HepG2 (cell line): ENCODE measurements around the gene TRIM8. TPM values are rescaled to one million over a fixed set of nuclear protein-coding genes. Genes with fewer than 3 reads are reported as not detected.

ENCODE experiments used
- ATAC-seq: fragments of 200-7000 bp; cut with Tn5 transposase; 3 replicates; pipeline ENCODE4 v1.9.1; 2020; ENCODE audit warnings: mild to moderate bottlenecking, moderate library complexity
- BruUV-seq: library from RNA; stranded (reverse); fragments of 400-500 nt; replicated peaks from 2 replicates; lab custom pipeline; 2021; lab: Mats Ljungman, UMichigan
- CTCF ChIA-PET: fragments of 300-600 bp; formaldehyde crosslinking; extraction: SDS; loops from one replicate; lab custom pipeline; 2021; ENCODE audit warnings: low total read pairs, inconsistent platforms, low intra/inter-chr PET ratio; lab: Yijun Ruan, JAX
- POLR2A ChIA-PET: fragments of 350-600 bp; sonication (Branson Sonifier 250); formaldehyde crosslinking; loops from one replicate; lab custom pipeline; 2020; ENCODE audit warnings: antibody characterized with exemption, inconsistent platforms; lab: Yijun Ruan, JAX
- DNase-seq: peaks from one replicate; pipeline ENCODE4 v3.0.0-alpha.2; 2015; ENCODE audit warnings: low spot score
- FAIRE-seq: peaks from 3 replicates; lab custom pipeline; 2011; peaks lifted over from hg19 to GRCh38; lab: Jason Lieb, UNC
- H2AFZ ChIP-seq: one replicate; pipeline ENCODE4 v1.6.1; 2011; ENCODE audit warnings: low read length, inconsistent platforms
- H3K27ac ChIP-seq: fragments of 300-600 bp; 3 replicates; pipeline ENCODE4 v1.8.0; 2011; ENCODE audit warnings: mixed run types, mild to moderate bottlenecking, mixed read lengths, low read length, inconsistent platforms; ENCODE audit not compliant: insufficient read depth; ENCODE audit errors: extremely low read length
- H3K27me3 ChIP-seq, 2 experiments: fragments of 200-600 bp in 1 of 2; 2 replicates in 1 of 2; 3 replicates in 1 of 2; pipeline versions ENCODE4 v1.6.0 to v1.8.0; 2011; ENCODE audit warnings: low read length in 2 of 2, mild to moderate bottlenecking in 2 of 2, moderate library complexity in 2 of 2, inconsistent platforms in 1 of 2; ENCODE audit not compliant: insufficient read depth in 2 of 2, control insufficient read depth in 1 of 2
- H3K36me3 ChIP-seq, 2 experiments: fragments of 200-600 bp in 1 of 2; replicated peaks in 1 of 2; 2 replicates in 1 of 2; 3 replicates in 1 of 2; pipeline versions ENCODE4 v1.5.1 to v1.8.0; 2011; ENCODE audit warnings: low read length in 2 of 2, inconsistent platforms in 1 of 2; ENCODE audit not compliant: insufficient read depth in 2 of 2, control insufficient read depth in 1 of 2
- H3K4me1 ChIP-seq: 2 replicates; pipeline ENCODE4 v1.5.1; 2012; ENCODE audit warnings: low read length, inconsistent platforms; ENCODE audit not compliant: insufficient read depth
- H3K4me2 ChIP-seq: 2 replicates; pipeline ENCODE4 v1.6.0; 2011; ENCODE audit warnings: low read depth, low read length, inconsistent platforms
- H3K4me3 ChIP-seq, 3 experiments: fragments of 200-600 bp in 1 of 3; sonication (generic), shearing (Covaris generic) in 1 of 3; replicated peaks in 1 of 3; 2 replicates each; pipeline ENCODE4 v1.5.1; 2011 to 2016; ENCODE audit warnings: low read length in 3 of 3, inconsistent platforms in 2 of 3, low read depth in 2 of 3, mild to moderate bottlenecking in 2 of 3, control low read depth in 1 of 3, mixed read lengths in 1 of 3; ENCODE audit not compliant: insufficient read depth in 1 of 3
- H3K79me2 ChIP-seq: one replicate; pipeline ENCODE4 v1.6.1; 2011; ENCODE audit warnings: low read length, inconsistent platforms; ENCODE audit not compliant: insufficient read depth
- H3K9ac ChIP-seq: 2 replicates; pipeline ENCODE4 v1.6.0; 2011; ENCODE audit warnings: mild to moderate bottlenecking, low read depth, low read length, inconsistent platforms; ENCODE audit not compliant: insufficient read depth
- H3K9me3 ChIP-seq: 2 replicates; pipeline ENCODE4 v1.5.1; 2012; ENCODE audit warnings: mild to moderate bottlenecking, low read length
- H4K20me1 ChIP-seq: 2 replicates; pipeline ENCODE4 v1.6.0; 2011; ENCODE audit warnings: inconsistent platforms, mild to moderate bottlenecking, low read length, moderate library complexity; ENCODE audit not compliant: insufficient read depth
- CAMTA2 ChIP-seq: sonication (generic); formaldehyde crosslinking; IDR thresholded peaks from 2 replicates; pipeline ENCODE4 v1.4.0; 2020; ENCODE audit warnings: mild to moderate bottlenecking, missing genetic modification reagents, borderline replicate concordance
- CEBPG ChIP-seq: IDR thresholded peaks from 2 replicates; pipeline ENCODE4 v1.6.1; 2016
- KLF13 ChIP-seq: sonication (generic); formaldehyde crosslinking; IDR thresholded peaks from 2 replicates; pipeline ENCODE4 v1.4.0; 2020; ENCODE audit warnings: mild to moderate bottlenecking, missing genetic modification reagents
- NFE2L1 ChIP-seq: sonication (generic); formaldehyde crosslinking; IDR thresholded peaks from 2 replicates; pipeline ENCODE4 v1.4.0; 2020; ENCODE audit warnings: missing genetic modification reagents, mild to moderate bottlenecking, borderline replicate concordance
- ZBTB20 ChIP-seq: sonication (generic); formaldehyde crosslinking; IDR thresholded peaks from 2 replicates; pipeline ENCODE4 v1.8.1; 2023; ENCODE audit warnings: missing genetic modification reagents, low read depth, mild to moderate bottlenecking, borderline replicate concordance
- WGBS: methylation state at CpG from one replicate; pipeline ENCODE4 v1.1.6; 2017; ENCODE audit warnings: low lambda C conversion rate; 5-methylcytosine and 5-hydroxymethylcytosine counted together
- in situ Hi-C: cut with HindIII; loops from 2 replicates; pipeline ENCODE4 v1.10.0; 2017; ENCODE audit warnings: low pct_unique_long_range_greater_than_20kb; ENCODE audit not compliant: extremely low pct_ligation_motif_present
- intact Hi-C: fragments of 100-400 bp; cut with micrococcal nuclease; formaldehyde crosslinking; loops from one replicate; pipeline ENCODE4 v1.10.0; 2022; ENCODE audit not compliant: unreplicated experiment
- polyA plus RNA-seq, 8 experiments: library from polyadenylated mRNA; depleted of rRNA in 3 of 8; stranded (reverse) in 7 of 8; unstranded in 1 of 8; fragments of >200 nt; fragmentation: Illumina TruSeq in 4 of 8; extraction: Trizol in 4 of 8; gene quantifications; 2 replicates each; pipeline versions ENCODE4 v1.2.1 to v1.2.3, GENCODE V29; 2011 to 2016; ENCODE audit warnings: low read depth in 4 of 8, missing spikeins in 1 of 8, mixed read lengths in 1 of 8; ENCODE audit not compliant: insufficient read depth in 1 of 8
- total RNA-seq, 5 experiments: library from RNA; depleted of rRNA; stranded (reverse); fragments of >200 nt; fragmentation: Illumina TruSeq; extraction: Trizol; gene quantifications; 2 replicates each; pipeline ENCODE4 v1.2.3, GENCODE V29; 2016; ENCODE audit warnings: low read depth in 1 of 5
- TF ChIP-seq, protein P1 (sequence below): IDR thresholded peaks from 2 replicates; pipeline ENCODE4 v1.6.1; 2016; ENCODE audit warnings: low read depth, missing genetic modification reagents, missing compliant biosample characterization
- TF ChIP-seq, protein P2 (sequence below): sonication (generic); formaldehyde crosslinking; IDR thresholded peaks from 2 replicates; pipeline ENCODE4 v1.8.1; 2023; ENCODE audit warnings: mild to moderate bottlenecking, inconsistent platforms, moderate library complexity, missing genetic modification reagents, borderline replicate concordance
- TF ChIP-seq, protein P3 (sequence below): sonication (generic); formaldehyde crosslinking; IDR thresholded peaks from 2 replicates; pipeline ENCODE4 v1.8.1; 2023; ENCODE audit warnings: mild to moderate bottlenecking, missing genetic modification reagents
- TF ChIP-seq, protein P4 (sequence below): sonication (generic); formaldehyde crosslinking; IDR thresholded peaks from 2 replicates; pipeline ENCODE4 v1.5.0; 2020; ENCODE audit warnings: mild to moderate bottlenecking, missing genetic modification reagents

Gene TRIM8
- total and polyA plus RNA-seq, 2 of the 13 experiments (the other 11 are each of a cell fraction or from before 2014, with no cell fraction given) = 38.9 to 66.5 TPM

DNA sequence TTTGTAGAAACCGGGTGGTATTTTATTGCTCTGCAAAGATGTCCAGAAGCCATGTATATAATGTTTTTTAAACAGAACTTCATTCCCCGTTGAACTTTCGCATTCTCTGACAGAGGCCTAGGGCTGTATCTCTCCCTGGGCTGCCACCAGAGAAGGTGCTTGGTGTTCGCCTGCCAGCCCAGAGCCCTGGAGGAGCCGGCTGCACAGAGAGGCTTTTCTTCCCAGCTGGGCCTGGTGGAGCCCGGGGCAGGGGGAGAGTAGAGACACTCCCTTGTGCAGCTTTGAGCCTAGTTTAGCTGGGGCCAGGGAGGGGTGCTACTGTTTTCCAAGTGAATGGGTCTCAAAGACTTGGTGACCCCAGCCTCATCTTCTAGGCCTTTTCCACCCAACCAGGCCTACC is 13.6 kb upstream of the TRIM8 start:
- Histone ChIP-seq H2AFZ (no peak overlapping the region), H3K27ac (peak overlapping the region; percentile 53), H3K79me2 (no peaks in the 10 kb centered on the region), H3K4me1 (peaks cover 86% of the 10 kb centered on the region), H3K27me3 (no peaks in the 10 kb centered on the region), H3K4me3 (no peak overlapping the region), H3K36me3 (no peaks in the 10 kb centered on the region; a peak in 2 of 5 replicates), H4K20me1 (no peaks in the 10 kb centered on the region), H3K9ac (no peak overlapping the region), H3K9me3 (no peaks in the 10 kb centered on the region), H3K4me2 (no peak overlapping the region)
- ChIA-PET POLR2A (interaction anchor here (1.8 to 7.0 kb wide), 3 partner anchors 10 to 30 kb away, joined by 11 to 121 read pairs (median 72); partner anchors contain the start of gene TRIM8), CTCF (no interaction called here)
- DNase-seq (no peak), FAIRE-seq (no peak), ATAC-seq (no peak)
- intact Hi-C loops (no loop called here), in situ Hi-C loops (no loop called here)
- 95% methylated on average over 6 of the region's 6 CpGs for WGBS
- BruUV-seq = no TSS peak
- TF ChIP-seq KLF13 (CRISPR knock-in tag) (no peak), CEBPG (CRISPR knock-in tag) (no peak), ZBTB20 (no peak), CAMTA2 (no peak), NFE2L1 (CRISPR knock-in tag) (no peak)
- TF ChIP-seq, protein P1, sequence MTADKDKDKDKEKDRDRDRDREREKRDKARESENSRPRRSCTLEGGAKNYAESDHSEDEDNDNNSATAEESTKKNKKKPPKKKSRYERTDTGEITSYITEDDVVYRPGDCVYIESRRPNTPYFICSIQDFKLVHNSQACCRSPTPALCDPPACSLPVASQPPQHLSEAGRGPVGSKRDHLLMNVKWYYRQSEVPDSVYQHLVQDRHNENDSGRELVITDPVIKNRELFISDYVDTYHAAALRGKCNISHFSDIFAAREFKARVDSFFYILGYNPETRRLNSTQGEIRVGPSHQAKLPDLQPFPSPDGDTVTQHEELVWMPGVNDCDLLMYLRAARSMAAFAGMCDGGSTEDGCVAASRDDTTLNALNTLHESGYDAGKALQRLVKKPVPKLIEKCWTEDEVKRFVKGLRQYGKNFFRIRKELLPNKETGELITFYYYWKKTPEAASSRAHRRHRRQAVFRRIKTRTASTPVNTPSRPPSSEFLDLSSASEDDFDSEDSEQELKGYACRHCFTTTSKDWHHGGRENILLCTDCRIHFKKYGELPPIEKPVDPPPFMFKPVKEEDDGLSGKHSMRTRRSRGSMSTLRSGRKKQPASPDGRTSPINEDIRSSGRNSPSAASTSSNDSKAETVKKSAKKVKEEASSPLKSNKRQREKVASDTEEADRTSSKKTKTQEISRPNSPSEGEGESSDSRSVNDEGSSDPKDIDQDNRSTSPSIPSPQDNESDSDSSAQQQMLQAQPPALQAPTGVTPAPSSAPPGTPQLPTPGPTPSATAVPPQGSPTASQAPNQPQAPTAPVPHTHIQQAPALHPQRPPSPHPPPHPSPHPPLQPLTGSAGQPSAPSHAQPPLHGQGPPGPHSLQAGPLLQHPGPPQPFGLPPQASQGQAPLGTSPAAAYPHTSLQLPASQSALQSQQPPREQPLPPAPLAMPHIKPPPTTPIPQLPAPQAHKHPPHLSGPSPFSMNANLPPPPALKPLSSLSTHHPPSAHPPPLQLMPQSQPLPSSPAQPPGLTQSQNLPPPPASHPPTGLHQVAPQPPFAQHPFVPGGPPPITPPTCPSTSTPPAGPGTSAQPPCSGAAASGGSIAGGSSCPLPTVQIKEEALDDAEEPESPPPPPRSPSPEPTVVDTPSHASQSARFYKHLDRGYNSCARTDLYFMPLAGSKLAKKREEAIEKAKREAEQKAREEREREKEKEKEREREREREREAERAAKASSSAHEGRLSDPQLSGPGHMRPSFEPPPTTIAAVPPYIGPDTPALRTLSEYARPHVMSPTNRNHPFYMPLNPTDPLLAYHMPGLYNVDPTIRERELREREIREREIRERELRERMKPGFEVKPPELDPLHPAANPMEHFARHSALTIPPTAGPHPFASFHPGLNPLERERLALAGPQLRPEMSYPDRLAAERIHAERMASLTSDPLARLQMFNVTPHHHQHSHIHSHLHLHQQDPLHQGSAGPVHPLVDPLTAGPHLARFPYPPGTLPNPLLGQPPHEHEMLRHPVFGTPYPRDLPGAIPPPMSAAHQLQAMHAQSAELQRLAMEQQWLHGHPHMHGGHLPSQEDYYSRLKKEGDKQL (CRISPR knock-in tag) = no peak
- TF ChIP-seq, protein P2, sequence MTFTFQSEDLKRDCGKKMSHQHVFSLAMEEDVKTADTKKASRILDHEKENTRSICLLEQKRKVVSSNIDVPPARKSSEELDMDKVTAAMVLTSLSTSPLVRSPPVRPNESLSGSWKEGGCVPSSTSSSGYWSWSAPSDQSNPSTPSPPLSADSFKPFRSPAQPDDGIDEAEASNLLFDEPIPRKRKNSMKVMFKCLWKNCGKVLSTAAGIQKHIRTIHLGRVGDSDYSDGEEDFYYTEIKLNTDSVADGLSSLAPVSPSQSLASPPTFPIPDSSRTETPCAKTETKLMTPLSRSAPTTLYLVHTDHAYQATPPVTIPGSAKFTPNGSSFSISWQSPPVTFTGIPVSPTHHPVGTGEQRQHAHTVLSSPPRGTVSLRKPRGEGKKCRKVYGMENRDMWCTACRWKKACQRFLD = no peak
- TF ChIP-seq, protein P3, sequence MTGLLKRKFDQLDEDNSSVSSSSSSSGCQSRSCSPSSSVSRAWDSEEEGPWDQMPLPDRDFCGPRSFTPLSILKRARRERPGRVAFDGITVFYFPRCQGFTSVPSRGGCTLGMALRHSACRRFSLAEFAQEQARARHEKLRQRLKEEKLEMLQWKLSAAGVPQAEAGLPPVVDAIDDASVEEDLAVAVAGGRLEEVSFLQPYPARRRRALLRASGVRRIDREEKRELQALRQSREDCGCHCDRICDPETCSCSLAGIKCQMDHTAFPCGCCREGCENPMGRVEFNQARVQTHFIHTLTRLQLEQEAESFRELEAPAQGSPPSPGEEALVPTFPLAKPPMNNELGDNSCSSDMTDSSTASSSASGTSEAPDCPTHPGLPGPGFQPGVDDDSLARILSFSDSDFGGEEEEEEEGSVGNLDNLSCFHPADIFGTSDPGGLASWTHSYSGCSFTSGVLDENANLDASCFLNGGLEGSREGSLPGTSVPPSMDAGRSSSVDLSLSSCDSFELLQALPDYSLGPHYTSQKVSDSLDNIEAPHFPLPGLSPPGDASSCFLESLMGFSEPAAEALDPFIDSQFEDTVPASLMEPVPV (CRISPR knock-in tag) = no peak
- TF ChIP-seq, protein P4, sequence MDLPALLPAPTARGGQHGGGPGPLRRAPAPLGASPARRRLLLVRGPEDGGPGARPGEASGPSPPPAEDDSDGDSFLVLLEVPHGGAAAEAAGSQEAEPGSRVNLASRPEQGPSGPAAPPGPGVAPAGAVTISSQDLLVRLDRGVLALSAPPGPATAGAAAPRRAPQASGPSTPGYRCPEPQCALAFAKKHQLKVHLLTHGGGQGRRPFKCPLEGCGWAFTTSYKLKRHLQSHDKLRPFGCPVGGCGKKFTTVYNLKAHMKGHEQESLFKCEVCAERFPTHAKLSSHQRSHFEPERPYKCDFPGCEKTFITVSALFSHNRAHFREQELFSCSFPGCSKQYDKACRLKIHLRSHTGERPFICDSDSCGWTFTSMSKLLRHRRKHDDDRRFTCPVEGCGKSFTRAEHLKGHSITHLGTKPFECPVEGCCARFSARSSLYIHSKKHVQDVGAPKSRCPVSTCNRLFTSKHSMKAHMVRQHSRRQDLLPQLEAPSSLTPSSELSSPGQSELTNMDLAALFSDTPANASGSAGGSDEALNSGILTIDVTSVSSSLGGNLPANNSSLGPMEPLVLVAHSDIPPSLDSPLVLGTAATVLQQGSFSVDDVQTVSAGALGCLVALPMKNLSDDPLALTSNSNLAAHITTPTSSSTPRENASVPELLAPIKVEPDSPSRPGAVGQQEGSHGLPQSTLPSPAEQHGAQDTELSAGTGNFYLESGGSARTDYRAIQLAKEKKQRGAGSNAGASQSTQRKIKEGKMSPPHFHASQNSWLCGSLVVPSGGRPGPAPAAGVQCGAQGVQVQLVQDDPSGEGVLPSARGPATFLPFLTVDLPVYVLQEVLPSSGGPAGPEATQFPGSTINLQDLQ (CRISPR knock-in tag) = no peak
